Activated naive CD4-positive, alpha-beta T cell treated with anti-CD3 and anti-CD28 coated beads, Interleukin-2, amount 50 U/mL, for 72 hours (primary cell): ENCODE data around the gene MCOLN3. TPM values are rescaled to one million over a fixed set of nuclear protein-coding genes. Genes with fewer than 3 reads are reported as not detected.
A peak's percentile ranks its signal among the peaks of the same experiment; 100 is the strongest.

ENCODE experiments used
- ATAC-seq, 2 donors: fragments of 150-1000 bp; cut with Tn5 transposase; 2 replicates each; pipeline ENCODE4 v1.10.0; 2021; ENCODE audit warnings: mild to moderate bottlenecking in 2 of 2, moderate library complexity in 2 of 2
- DNase-seq, 2 donors: peaks; one replicate each; pipeline ENCODE4 v3.0.0; 2021 to 2022; ENCODE audit warnings: low spot score in 2 of 2
- H3K27ac Mint-ChIP-seq, 2 donors: one replicate each; pipeline ENCODE4 v1.8.0; 2022; ENCODE audit warnings: mild to moderate bottlenecking in 2 of 2, mixed read lengths in 2 of 2
- H3K36me3 Mint-ChIP-seq, 2 donors: one replicate each; pipeline ENCODE4 v1.8.0; 2022; ENCODE audit warnings: mixed read lengths in 2 of 2
- H3K9me3 Mint-ChIP-seq, 2 donors: one replicate each; pipeline ENCODE4 v1.8.0; 2022; ENCODE audit warnings: mixed read lengths in 2 of 2
- total RNA-seq, 2 donors: library from RNA; stranded (reverse); gene quantifications; one replicate each; pipeline ENCODE4 v1.2.3, GENCODE V29; 2022

Gene MCOLN3, protein sequence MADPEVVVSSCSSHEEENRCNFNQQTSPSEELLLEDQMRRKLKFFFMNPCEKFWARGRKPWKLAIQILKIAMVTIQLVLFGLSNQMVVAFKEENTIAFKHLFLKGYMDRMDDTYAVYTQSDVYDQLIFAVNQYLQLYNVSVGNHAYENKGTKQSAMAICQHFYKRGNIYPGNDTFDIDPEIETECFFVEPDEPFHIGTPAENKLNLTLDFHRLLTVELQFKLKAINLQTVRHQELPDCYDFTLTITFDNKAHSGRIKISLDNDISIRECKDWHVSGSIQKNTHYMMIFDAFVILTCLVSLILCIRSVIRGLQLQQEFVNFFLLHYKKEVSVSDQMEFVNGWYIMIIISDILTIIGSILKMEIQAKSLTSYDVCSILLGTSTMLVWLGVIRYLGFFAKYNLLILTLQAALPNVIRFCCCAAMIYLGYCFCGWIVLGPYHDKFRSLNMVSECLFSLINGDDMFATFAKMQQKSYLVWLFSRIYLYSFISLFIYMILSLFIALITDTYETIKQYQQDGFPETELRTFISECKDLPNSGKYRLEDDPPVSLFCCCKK
- under 1 TPM; 0.16 to 0.27 TPM for total RNA-seq

DNA sequence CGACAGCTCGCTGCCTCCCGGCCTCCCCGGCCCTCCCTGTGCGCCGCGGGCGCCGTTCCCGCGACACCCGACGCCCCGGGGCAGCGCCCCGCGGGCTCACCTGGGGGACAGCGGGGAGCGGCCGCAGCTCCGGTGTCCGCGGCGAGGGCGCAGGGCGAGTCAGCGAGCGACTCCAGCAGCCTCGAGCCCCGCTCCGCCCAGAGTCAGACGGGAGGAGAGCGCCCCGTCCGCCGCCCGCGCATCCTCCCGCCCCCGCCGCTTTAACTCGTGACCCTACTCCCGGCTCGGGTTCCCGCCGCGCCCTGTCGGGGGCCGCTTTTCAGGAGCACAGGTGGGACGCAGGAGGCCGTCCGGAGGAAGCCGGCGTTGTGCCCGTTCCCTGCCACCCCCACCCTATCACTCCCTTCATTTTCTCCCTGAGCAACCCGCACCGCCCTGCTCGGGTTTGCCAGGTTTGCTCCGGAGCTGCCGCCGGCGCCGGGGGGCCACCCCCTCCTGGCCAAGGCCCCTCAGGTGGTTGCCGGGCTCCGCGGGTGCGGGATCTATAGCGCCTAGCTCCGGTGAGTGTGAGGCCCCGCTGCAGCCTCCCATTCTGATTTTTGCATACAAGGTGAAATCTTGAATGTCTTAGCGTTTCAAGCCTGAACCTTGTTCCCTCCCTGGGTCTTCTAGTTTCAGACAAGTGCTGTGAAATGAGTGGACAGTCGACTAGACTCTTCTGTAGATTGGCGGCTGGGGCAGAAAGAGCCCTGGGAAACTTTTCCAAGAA, at the start of gene MCOLN3:
MCOLN3 (minus strand) TSS at position 205 of the 769 bp plus-strand sequence. CDS start 3,140 bp downstream, outside the sequence.
- Mint-ChIP-seq H3K36me3 (no peaks in the 10 kb centered on the region), H3K9me3 (no peaks in the 10 kb centered on the region), H3K27ac (no peak within 1 kb of the TSS)
- peak; percentile 74 to 78 for ATAC-seq
- peak in 1 of 2 donors; percentile 19 for DNase-seq

GRCh38 chr1:85093644-85094043, 45.3 kb upstream of the MCOLN3 start:
- no peak for DNase-seq
- ATAC-seq: no peak
- no peaks in the 10 kb centered on the region for H3K9me3 Mint-ChIP-seq

DNA sequence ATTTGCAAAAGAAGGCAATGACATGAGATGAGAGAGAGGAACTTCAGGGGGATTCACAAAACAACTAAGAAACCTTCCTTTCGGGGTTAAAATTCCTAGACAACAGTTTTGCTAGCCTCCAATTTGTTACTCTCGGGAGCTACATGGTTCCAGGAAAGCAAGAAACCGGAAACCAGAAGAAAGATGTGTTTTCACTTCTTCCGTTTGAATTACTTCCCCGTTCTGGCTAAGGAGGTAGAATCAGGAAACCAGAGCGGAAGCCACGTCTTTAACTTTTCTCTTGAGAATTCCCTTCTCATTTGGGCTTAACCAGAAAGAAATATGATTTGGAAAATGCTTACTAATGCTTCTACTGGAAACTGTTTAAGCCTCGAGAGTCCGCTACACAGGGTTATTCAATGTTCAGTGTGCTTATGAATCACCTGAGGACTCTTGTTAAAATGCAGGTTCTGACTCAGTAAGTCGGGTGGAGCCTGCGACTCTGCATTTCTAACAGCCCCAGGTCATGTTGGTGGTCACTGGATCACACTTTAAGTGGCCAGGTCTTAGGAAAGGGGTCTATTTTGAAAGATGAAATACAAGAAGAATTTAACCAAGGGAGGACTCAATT, 43.5 kb upstream of the MCOLN3 start:
- DNase-seq: peak in 1 of 2 donors; percentile 15
- H3K9me3 Mint-ChIP-seq: no peaks in the 10 kb centered on the region
- ATAC-seq: peak; percentile 91 to 98
- no peaks in the 10 kb centered on the region for H3K36me3 Mint-ChIP-seq
- peak overlapping the region; percentile 41 to 48 for H3K27ac Mint-ChIP-seq

More at GRCh38 chr1:85093644-85094043, 45.3 kb upstream of the MCOLN3 start:
- H3K27ac Mint-ChIP-seq: no peak overlapping the region
- H3K36me3 Mint-ChIP-seq: no peaks in the 10 kb centered on the region

GRCh38 chr1:85090225-85090624, 41.9 kb upstream of the MCOLN3 start:
- H3K9me3 Mint-ChIP-seq: no peaks in the 10 kb centered on the region
- H3K36me3 Mint-ChIP-seq: no peaks in the 10 kb centered on the region
- no peak overlapping the region for H3K27ac Mint-ChIP-seq
- DNase-seq: no peak
- ATAC-seq: peak in 1 of 2 donors; percentile 60

DNA sequence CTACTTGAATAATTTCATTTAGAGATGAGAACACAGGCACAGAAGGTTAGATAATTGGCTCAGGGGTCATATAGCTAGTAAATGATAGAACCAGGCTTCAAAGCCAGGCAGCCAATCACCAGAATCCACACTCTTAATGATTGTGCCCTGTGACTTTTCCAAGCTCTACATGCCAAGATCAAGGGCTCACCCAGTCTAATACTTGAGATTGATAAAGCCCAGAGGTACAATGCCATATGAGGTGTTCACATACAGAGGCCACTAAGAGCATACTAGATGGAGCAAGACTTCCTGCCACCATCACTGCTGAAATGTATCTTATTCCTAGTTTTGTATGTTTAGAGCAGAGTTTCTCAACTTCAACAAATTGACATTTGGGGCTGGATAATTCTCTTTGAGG, 40.9 kb upstream of the MCOLN3 start:
- H3K9me3 Mint-ChIP-seq: no peaks in the 10 kb centered on the region
- ATAC-seq (no peak), DNase-seq (no peak)
- H3K36me3 Mint-ChIP-seq: no peaks in the 10 kb centered on the region
- H3K27ac Mint-ChIP-seq: no peak overlapping the region

- ATAC-seq (no peak), DNase-seq (no peak)
- no peaks in the 10 kb centered on the region for H3K9me3 Mint-ChIP-seq
- no peaks in the 10 kb centered on the region for H3K36me3 Mint-ChIP-seq
- H3K27ac Mint-ChIP-seq: no peak overlapping the region
These were observed 40.1 kb upstream of the MCOLN3 start for GRCh38 chr1:85088408-85088784.

DNA sequence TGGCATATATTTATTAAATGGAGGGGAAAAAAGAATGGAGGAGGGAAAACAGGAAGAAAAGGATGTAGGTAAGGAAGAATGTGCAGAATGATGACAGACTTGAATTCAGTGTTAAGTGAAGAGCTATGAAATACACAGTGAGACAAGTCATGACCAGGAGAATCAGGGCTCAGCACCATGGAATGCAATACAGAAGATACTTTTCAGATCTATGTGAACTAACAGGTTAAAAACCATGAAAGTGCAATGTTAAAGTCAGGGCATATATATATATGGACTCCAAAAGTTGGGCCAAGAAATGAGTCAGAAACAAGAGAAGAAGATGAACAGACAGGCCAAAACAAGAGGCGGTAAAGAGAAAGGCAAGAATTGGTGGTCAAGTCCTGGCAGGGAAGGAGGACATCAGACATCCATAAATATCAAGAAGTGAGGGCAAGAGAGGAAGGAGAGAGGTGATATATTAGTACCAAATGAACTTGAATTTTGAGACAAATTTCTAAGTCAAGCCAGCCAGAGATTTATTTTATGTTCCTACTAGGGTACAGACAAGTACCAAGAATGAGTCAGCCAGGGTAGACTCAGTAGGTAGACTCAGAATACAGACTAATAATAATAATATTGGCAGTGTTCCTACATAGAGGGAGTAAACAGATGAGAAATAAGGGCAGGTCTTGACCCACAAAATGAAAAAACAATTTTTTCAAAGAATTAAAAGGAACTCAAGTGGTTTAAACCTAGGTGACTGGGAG, 39.5 kb upstream of the MCOLN3 start:
- Mint-ChIP-seq H3K9me3 (no peaks in the 10 kb centered on the region), H3K36me3 (no peaks in the 10 kb centered on the region), H3K27ac (no peak overlapping the region)
- ATAC-seq: no peak
- DNase-seq: no peak

DNA sequence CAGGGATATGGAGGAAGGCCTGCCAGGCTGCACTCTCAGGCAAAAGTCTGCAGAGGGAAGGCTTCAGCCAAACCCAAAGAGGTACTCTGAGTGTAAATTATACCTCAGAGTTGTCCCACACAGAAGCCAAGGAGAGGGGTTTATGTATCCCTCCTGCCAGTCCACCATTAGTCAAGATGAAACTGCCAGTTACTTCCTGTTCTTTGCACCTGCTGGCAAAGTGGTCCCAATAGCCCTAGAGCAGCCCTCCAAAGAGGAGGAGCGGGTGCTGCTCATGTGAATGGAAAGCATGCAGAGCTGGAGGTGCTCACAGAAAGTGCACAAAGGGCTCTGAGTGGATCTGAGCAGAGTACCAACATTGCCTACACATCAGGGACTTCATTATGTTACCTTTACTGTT, 37.1 kb upstream of the MCOLN3 start:
- H3K9me3 Mint-ChIP-seq: no peaks in the 10 kb centered on the region
- DNase-seq (no peak), ATAC-seq (no peak)
- H3K36me3 Mint-ChIP-seq: no peaks in the 10 kb centered on the region
- H3K27ac Mint-ChIP-seq: no peak overlapping the region

DNA sequence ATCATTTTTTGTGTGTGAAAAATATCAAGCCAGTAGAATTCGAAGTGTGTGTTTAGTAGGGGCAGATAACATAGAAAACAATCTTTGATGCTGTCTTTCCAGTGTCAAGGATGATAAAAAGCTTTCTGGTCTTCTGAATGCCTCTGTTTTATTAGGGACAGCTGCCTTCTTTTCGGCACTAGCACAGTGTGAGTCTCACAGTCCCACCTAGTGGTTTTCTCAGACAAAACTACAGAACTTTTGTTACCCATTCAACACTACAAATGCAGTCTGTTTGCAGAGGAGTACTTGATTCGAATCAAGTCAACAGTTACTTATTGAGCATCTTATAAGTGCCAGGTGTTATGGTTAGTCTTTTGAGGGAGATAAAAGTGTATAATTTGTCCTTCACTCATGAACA, 30.6 kb upstream of the MCOLN3 start:
- DNase-seq: no peak
- ATAC-seq: no peak
- peaks cover 4 to 12% of the 10 kb centered on the region in 2 donors for H3K9me3 Mint-ChIP-seq
- no peak overlapping the region for H3K27ac Mint-ChIP-seq
- H3K36me3 Mint-ChIP-seq: no peaks in the 10 kb centered on the region

DNA sequence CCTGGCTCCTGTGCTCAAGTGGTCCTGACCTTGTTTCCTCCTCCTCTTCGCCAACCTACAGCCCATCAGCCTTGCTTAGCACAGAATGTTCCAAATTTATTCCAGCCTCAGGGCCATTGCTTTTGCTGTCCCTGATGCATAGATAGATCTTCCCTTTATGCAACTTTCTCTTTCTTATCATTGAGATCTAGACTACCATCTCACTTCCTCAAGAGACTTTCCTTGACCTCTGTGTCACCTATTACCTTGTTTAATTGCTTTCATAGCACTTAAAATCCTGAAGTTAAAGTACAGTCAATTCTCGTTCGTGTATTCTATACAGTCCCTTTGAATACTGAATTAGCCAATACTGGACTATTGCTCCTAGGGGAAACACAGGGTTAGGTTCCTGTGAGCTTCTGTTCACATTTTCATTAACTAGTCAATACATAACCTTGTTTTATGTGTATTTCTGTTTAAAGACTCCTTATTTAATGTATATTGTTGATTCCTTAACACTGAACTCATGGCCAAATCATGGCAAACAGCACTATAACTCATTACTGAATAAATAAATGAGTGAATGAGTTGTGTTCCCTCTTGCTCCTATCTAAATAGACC, 26.2 kb upstream of the MCOLN3 start:
- DNase-seq (no peak), ATAC-seq (no peak)
- Mint-ChIP-seq H3K36me3 (no peaks in the 10 kb centered on the region), H3K9me3 (peaks cover 4 to 12% of the 10 kb centered on the region in 2 donors), H3K27ac (no peak overlapping the region)

- Mint-ChIP-seq H3K27ac (no peak overlapping the region), H3K9me3 (peaks cover 4 to 7% of the 10 kb centered on the region in 2 donors), H3K36me3 (no peaks in the 10 kb centered on the region)
- ATAC-seq (no peak), DNase-seq (no peak)
These were observed 22.7 kb upstream of the MCOLN3 start for GRCh38 chr1:85070972-85071492.

- Mint-ChIP-seq H3K9me3 (no peaks in the 10 kb centered on the region), H3K27ac (no peak overlapping the region), H3K36me3 (no peaks in the 10 kb centered on the region)
- DNase-seq (no peak), ATAC-seq (no peak)
These were observed 20.5 kb upstream of the MCOLN3 start for GRCh38 chr1:85068846-85069245.

DNA sequence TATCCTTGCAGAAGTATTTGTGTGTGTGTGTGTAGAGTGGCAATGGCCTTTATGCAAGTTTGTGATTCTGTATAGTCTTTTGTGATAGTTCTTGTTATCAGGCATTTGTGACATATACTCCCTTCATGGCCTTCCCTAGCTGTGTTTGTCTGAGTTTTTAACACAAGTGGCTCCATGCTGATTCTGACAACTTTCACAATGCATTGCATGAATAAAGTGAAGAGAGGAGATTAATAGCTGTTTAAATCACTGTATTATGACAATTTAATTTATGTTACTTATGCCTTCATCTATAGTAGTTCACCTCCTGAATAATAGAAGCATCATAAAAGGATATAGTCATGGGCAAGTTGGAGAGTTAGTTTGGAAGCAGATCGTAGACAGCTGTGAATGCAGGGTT, 17.2 kb upstream of the MCOLN3 start:
- H3K27ac Mint-ChIP-seq: no peak overlapping the region
- ATAC-seq (no peak), DNase-seq (no peak)
- no peaks in the 10 kb centered on the region for H3K9me3 Mint-ChIP-seq
- H3K36me3 Mint-ChIP-seq: no peaks in the 10 kb centered on the region

DNA sequence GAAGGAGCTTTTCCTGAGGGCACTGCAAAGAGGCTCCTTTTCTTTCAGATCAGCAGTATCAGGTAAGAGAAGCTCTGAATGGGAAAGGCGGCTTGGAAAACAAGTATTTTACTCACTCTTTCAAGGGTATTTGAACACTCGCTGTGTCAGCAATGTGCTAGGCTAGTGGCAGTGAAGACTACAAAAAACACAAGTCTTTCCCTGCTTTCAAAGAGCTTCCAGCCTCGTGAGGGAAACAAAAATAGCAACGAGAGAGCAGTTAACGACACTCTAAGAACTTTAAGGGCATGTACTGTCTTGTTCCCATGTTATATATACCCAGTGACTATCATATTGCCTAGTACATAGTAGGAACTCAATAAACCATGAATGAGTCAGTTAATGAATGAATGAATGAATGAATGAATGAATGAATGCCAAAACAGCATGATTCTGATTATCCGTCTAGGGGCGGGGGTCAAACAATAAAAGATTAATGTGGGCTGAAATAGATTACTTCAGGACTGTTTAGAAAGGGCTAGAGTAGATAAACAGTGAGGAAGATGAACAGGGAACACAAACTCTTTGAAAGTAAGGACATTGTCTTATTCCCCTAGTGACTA, 14.2 kb upstream of the MCOLN3 start:
- Mint-ChIP-seq H3K9me3 (no peaks in the 10 kb centered on the region), H3K36me3 (no peaks in the 10 kb centered on the region), H3K27ac (peak overlapping the region; percentile 65 to 86)
- DNase-seq (no peak), ATAC-seq (no peak)

- Mint-ChIP-seq H3K9me3 (no peaks in the 10 kb centered on the region), H3K27ac (peak overlapping the region; percentile 65 to 86), H3K36me3 (no peaks in the 10 kb centered on the region)
- DNase-seq: peak; percentile 78 to 79
- ATAC-seq: peak; percentile 100
These were observed 13.6 kb upstream of the MCOLN3 start for GRCh38 chr1:85061711-85062424.
